HG03097 (cell line): ENCODE measurements around the gene ACAP3.
A peak's percentile ranks its signal among the peaks of the same experiment; 100 is the strongest.
"Not testable (repeated sequence)": the region's sequence is repeated elsewhere in the genome, so short reads cannot be mapped to it uniquely, and the experiment has no call there.

Experiments
- ATAC-seq: cut with Tn5 transposase; IDR thresholded peaks from one replicate; pipeline ENCODE4 v1.9.1; 2021; ENCODE audit not compliant: unreplicated experiment, low FRiP score

ACAP3 gene

GRCh38 chr1:1318131-1318652, 10.5 kb upstream of the ACAP3 start:
- ATAC-seq, result no peak

GRCh38 chr1:1317420-1317819, 9.7 kb upstream of the ACAP3 start:
- no peak for ATAC-seq

- not testable (repeated sequence) for ATAC-seq
Measured at GRCh38 chr1:1316199-1316598, 8.5 kb upstream of the ACAP3 start.

GRCh38 chr1:1315435-1315954, 7.8 kb upstream of the ACAP3 start:
- no peak for ATAC-seq

GRCh38 chr1:1314678-1315335, 7.1 kb upstream of the ACAP3 start:
- ATAC-seq, result no peak

GRCh38 chr1:1314237-1314586, 6.5 kb upstream of the ACAP3 start:
- no peak for ATAC-seq

- no peak for ATAC-seq
Measured at GRCh38 chr1:1313500-1314236, 5.9 kb upstream of the ACAP3 start.

- ATAC-seq, result no peak
Measured at GRCh38 chr1:1312450-1313314, 5.0 kb upstream of the ACAP3 start.

GRCh38 chr1:1311107-1312104, 3.7 kb upstream of the ACAP3 start:
- ATAC-seq, result no peak

- no peak for ATAC-seq
Measured at GRCh38 chr1:1310476-1311053, 2.8 kb upstream of the ACAP3 start.

- ATAC-seq, result no peak
Measured at GRCh38 chr1:1310109-1310385, 2.3 kb upstream of the ACAP3 start.

GRCh38 chr1:1309251-1310108, 1.8 kb upstream of the ACAP3 start:
- ATAC-seq, result no peak

GRCh38 chr1:1308756-1309250, 1.1 kb upstream of the ACAP3 start:
- peak; percentile 0 for ATAC-seq

GRCh38 chr1:1307261-1307922, 338 bp downstream of the ACAP3 start:
- no peak for ATAC-seq

GRCh38 chr1:1306661-1307260, 969 bp downstream of the ACAP3 start:
- no peak for ATAC-seq

GRCh38 chr1:1306070-1306660, 1.6 kb downstream of the ACAP3 start:
- ATAC-seq, result no peak
